OCI-LY7 (cell line): Measurements from ENCODE around the gene PRCD. TPM values are rescaled to one million over a fixed set of nuclear protein-coding genes. Genes with fewer than 3 reads are reported as not detected.
"Not testable (repeated sequence)": the region's sequence is repeated elsewhere in the genome, so short reads cannot be mapped to it uniquely, and the experiment has no call there.

Experiments used
- BruUV-seq: library from RNA; stranded (reverse); fragments of 400-500 nt; replicated peaks from 2 replicates; lab custom pipeline; 2021; lab: Mats Ljungman, UMichigan
- CTCF ChIA-PET: fragments of 300-600 bp; sonication (Branson Sonifier 250); formaldehyde crosslinking; loops from one replicate; lab custom pipeline; 2022; ENCODE audit warnings: antibody characterized with exemption; ENCODE audit not compliant: unreplicated experiment; lab: Charles Lee
- POLR2A ChIA-PET: fragments of 300-600 bp; sonication (Branson Sonifier 250); formaldehyde crosslinking; loops from one replicate; lab custom pipeline; 2022; ENCODE audit warnings: antibody characterized with exemption; lab: Charles Lee
- DNase-seq: peaks from one replicate; pipeline ENCODE4 v3.0.0-alpha.2; 2015; ENCODE audit warnings: low spot score
- H2AFZ ChIP-seq: fragments of 200-600 bp; sonication (generic), shearing (Covaris generic); 2 replicates; pipeline ENCODE4 v1.6.1; 2014; ENCODE audit warnings: mild to moderate bottlenecking, antibody characterized with exemption, low read length, moderate library complexity
- H3K27ac ChIP-seq: fragments of 200-600 bp; sonication (generic); 2 replicates; pipeline ENCODE4 v1.5.1; 2014; ENCODE audit warnings: mixed run types, low read depth, mild to moderate bottlenecking, moderate library complexity, low read length, inconsistent platforms; ENCODE audit not compliant: poor library complexity, severe bottlenecking
- H3K36me3 ChIP-seq: fragments of 200-600 bp; sonication (generic); 2 replicates; pipeline ENCODE4 v1.6.1; 2014; ENCODE audit warnings: mild to moderate bottlenecking, antibody characterized with exemption, low read length, moderate library complexity, mixed read lengths; ENCODE audit not compliant: insufficient read depth
- H3K4me1 ChIP-seq: fragments of 200-600 bp; sonication (generic); 2 replicates; pipeline ENCODE4 v1.5.1; 2014; ENCODE audit warnings: mild to moderate bottlenecking, low read length; ENCODE audit not compliant: insufficient read depth, poor library complexity, severe bottlenecking
- H3K4me2 ChIP-seq: fragments of 200-600 bp; sonication (generic); 2 replicates; pipeline ENCODE4 v1.6.1; 2014; ENCODE audit warnings: mild to moderate bottlenecking, low read length
- H3K4me3 ChIP-seq: fragments of 200-600 bp; sonication (generic); 2 replicates; pipeline ENCODE4 v1.5.1; 2014; ENCODE audit warnings: mild to moderate bottlenecking, low read depth, low read length; ENCODE audit not compliant: poor library complexity, severe bottlenecking
- H3K79me2 ChIP-seq: fragments of 200-600 bp; sonication (generic); 2 replicates; pipeline ENCODE4 v1.6.1; 2016; ENCODE audit warnings: low read depth, mild to moderate bottlenecking, low read length, moderate library complexity, mixed read lengths; ENCODE audit not compliant: insufficient read depth
- H3K9me2 ChIP-seq: fragments of 200-600 bp; sonication (generic); 2 replicates; pipeline ENCODE4 v1.6.1; 2016; ENCODE audit warnings: mild to moderate bottlenecking, low read length, mixed read lengths; ENCODE audit not compliant: insufficient read depth
- H3K9me3 ChIP-seq: fragments of 200-600 bp; sonication (generic); 2 replicates; pipeline ENCODE4 v1.6.1; 2014; ENCODE audit warnings: mild to moderate bottlenecking, mixed run types, low read length, mixed read lengths
- H4K20me1 ChIP-seq: fragments of 200-600 bp; sonication (generic); 2 replicates; pipeline ENCODE4 v1.6.1; 2014; ENCODE audit warnings: mild to moderate bottlenecking, antibody characterized with exemption, low read length, moderate library complexity, mixed read lengths; ENCODE audit not compliant: insufficient read depth
- CTCF ChIP-seq: fragments of 200-600 bp; sonication (generic); conservative IDR thresholded peaks from 2 replicates; pipeline ENCODE4 v1.5.1; 2014; ENCODE audit warnings: mild to moderate bottlenecking, antibody characterized with exemption, low read length, moderate library complexity, mixed read lengths
- EZH2phosphoT487 ChIP-seq: fragments of 200-600 bp; sonication (generic); IDR thresholded peaks from 2 replicates; pipeline ENCODE4 v1.6.1; 2018; ENCODE audit warnings: low read depth, borderline replicate concordance, mild to moderate bottlenecking, mixed run types, antibody characterized with exemption, low read length, moderate library complexity, mixed read lengths
- intact Hi-C: fragments of 100-400 bp; cut with micrococcal nuclease; formaldehyde crosslinking; loops from one replicate; pipeline ENCODE4 v1.10.0; 2022; ENCODE audit not compliant: unreplicated experiment
- total RNA-seq, 2 experiments: library from RNA; depleted of rRNA in 1 of 2; stranded (reverse); fragments of >200 nt in 1 of 2; shearing (Covaris generic) in 1 of 2; gene quantifications; 2 replicates each; pipeline ENCODE4 v1.2.3, GENCODE V29; 2014 to 2022

Gene PRCD
- total RNA-seq, 2 experiments from 2014 or later = 5.7 to 15.9 TPM

DNA sequence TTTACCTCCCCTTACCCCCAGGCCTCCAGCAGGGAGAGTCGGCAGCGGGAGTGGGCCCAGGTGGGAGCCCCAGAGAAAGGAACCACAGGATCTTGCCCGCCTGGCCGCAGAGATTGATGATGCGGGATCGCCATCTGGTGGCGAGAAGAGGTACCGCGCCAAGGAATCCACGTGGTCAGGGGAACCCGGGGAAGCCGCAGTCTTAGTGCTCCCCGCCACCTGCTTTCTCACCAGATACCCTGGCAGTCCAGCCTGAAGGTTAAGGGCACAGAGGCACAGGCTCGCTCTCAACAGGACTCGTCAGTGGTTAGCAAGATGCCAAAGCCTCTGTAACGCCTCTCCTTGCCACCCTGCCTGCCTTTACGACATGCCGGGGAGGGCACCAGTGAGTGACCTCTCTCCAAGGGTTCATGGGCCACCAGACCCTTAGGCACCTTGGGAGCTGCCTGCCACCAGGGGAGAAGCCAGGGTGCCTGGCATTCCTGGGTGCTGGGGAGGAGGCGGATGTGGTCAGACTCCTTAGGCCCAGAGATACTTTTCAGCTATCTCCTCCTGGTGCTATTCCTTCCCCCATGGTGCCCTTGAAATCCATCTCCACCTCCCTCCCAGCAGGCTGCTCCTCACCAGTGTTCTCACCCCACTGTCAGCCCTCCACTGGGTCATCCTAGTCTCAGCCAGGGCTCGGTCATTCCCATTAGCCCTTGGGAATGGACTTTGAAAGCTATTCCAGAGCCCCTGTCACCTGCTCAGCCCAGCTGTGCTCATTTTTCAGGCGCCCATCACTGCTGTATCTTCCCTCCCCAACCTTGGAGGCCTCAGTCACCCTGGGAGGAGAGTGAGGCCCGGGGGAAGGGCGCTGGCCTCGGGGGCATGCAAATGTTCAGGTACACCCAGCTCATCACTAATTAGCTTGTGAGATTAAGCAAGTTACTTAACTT, 33.2 kb upstream of the PRCD start:
- BruUV-seq = no TSS peak
- H3K36me3 ChIP-seq = no peaks in the 10 kb centered on the region
- TF ChIP-seq CTCF (peak; percentile 100), EZH2phosphoT487 (no peak)
- H3K9me3 ChIP-seq = no peaks in the 10 kb centered on the region
- H3K27ac ChIP-seq = peak overlapping the region; percentile 31
- no peak overlapping the region for H3K4me3 ChIP-seq
- CTCF ChIA-PET = interaction anchor here (0.6 to 3.6 kb wide), 6 partner anchors 26 to 122 kb away, joined by 3 to 13 read pairs (median 4); partner anchors contain the start of gene AANAT
- H4K20me1 ChIP-seq = no peaks in the 10 kb centered on the region
- H3K4me1 ChIP-seq = peaks cover 48% of the 10 kb centered on the region
- peak overlapping the region; percentile 42 for H3K4me2 ChIP-seq
- POLR2A ChIA-PET = interaction anchor here (0.7 to 3.1 kb wide), 7 partner anchors 15 to 99 kb away, joined by 3 to 12 read pairs (median 5); no protein-coding TSS in a partner anchor
- H3K79me2 ChIP-seq = no peaks in the 10 kb centered on the region
- no peaks in the 10 kb centered on the region for H3K9me2 ChIP-seq
- H2AFZ ChIP-seq = peak overlapping the region; percentile 88
- DNase-seq = peak; percentile 90
- intact Hi-C loops = loop anchor here (1.0 to 5.0 kb wide), 5 partner anchors 40 to 203 kb away; no protein-coding TSS in a partner anchor

DNA sequence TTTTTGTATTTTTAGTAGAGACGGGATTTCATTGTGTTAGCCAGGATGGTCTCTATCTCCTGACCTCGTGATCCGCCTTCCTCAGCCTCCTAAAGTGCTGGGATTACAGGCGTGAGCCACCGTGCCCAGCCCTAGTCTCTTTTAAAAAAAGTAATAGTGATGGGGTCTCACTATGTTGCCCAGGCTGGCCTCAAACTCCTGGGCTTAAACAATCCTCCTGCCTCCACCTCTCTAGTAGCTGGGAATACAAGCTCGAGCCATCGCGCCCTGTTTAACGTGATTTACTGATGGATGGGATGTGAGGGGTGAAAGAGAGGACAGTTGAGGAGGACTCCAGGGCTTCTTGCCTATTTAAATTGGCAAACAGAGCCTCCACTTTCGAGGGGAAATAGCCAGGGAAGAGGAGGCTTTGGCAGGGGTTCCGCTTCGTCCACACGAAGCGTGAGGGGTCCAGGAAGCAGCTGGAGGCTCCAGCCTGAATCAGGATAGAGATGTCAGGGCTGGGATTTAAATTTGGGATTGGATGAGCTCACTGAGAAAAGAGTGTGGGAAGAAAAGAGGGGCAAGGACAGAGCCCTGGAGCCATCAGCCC, 31.3 kb upstream of the PRCD start:
- H4K20me1 ChIP-seq, H3K79me2 ChIP-seq, H2AFZ ChIP-seq, H3K9me2 ChIP-seq, DNase-seq, BruUV-seq, H3K27ac ChIP-seq, H3K9me3 ChIP-seq, H3K36me3 ChIP-seq, H3K4me3 ChIP-seq, H3K4me2 ChIP-seq: not testable (repeated sequence)
- H3K4me1 ChIP-seq = peaks cover 30% of the 10 kb centered on the region
- ChIA-PET CTCF (interaction anchor here (1.1 to 3.6 kb wide), 2 partner anchors 50 to 86 kb away, joined by 3 to 13 read pairs; no protein-coding TSS in a partner anchor), POLR2A (interaction anchor here (0.5 to 3.1 kb wide), 6 partner anchors 12 to 100 kb away, joined by 3 to 12 read pairs (median 4); no protein-coding TSS in a partner anchor)
- intact Hi-C loops = loop anchor here (5.0 kb wide), 1 partner anchor 39 kb away; no protein-coding TSS in a partner anchor

GRCh38 chr17:76510831-76511244, 29.0 kb upstream of the PRCD start:
- no peak for TF ChIP-seq CTCF
- TF ChIP-seq EZH2phosphoT487 = no peak
- BruUV-seq = no TSS peak
- CTCF ChIA-PET = no interaction called here
- no peak overlapping the region for H3K4me2 ChIP-seq
- no peak for DNase-seq
- no peak overlapping the region for H3K27ac ChIP-seq
- H4K20me1 ChIP-seq = no peaks in the 10 kb centered on the region
- H3K4me3 ChIP-seq = no peak overlapping the region
- no peak overlapping the region for H2AFZ ChIP-seq
- peaks cover 22% of the 10 kb centered on the region for H3K4me1 ChIP-seq
- no peaks in the 10 kb centered on the region for H3K9me2 ChIP-seq
- no peaks in the 10 kb centered on the region for H3K36me3 ChIP-seq
- POLR2A ChIA-PET = interaction anchor here (0.7 to 1.2 kb wide), 5 partner anchors 10 to 154 kb away, joined by 3 to 6 read pairs (median 3); no protein-coding TSS in a partner anchor
- intact Hi-C loops = no loop called here
- no peaks in the 10 kb centered on the region for H3K79me2 ChIP-seq
- H3K9me3 ChIP-seq = no peaks in the 10 kb centered on the region
